ENCODE results near the gene SLC41A3. TPM values are rescaled to one million over a fixed set of nuclear protein-coding genes. Genes with fewer than 3 reads are reported as not detected.

SLC41A3 gene
- total RNA-seq, 2 donors from 2014 or later, result 44.7 to 49.0 TPM

- intact Hi-C loops (cut with DNase I), result no loop called here
- peak; percentile 67 for DNase-seq (ENCODE audit: low spot score)
Observed at GRCh38 chr3:126109146-126109879, 25.4 kb upstream of the SLC41A3 start.

DNA sequence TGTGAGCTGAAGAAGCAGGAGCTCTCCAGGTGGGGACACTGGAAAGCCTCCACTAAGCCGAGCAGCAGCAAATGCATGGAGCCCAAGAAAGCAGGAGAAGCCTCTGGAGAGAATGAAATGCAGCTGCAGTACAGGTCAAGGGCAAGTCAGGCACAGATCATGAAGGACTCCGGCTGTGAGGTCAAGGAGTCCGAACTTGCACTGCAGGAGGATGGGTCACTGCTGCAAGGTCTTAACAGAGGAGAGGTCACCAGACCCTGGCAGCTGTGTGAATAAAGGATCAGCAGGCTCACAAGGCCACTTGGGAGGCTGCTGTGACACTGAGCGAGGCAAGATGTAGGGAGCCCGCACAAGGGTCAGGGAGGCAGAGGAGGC, 24.7 kb upstream of the SLC41A3 start:
- no peak for DNase-seq (ENCODE audit: low spot score)
- intact Hi-C loops (cut with DNase I), result no loop called here

DNA sequence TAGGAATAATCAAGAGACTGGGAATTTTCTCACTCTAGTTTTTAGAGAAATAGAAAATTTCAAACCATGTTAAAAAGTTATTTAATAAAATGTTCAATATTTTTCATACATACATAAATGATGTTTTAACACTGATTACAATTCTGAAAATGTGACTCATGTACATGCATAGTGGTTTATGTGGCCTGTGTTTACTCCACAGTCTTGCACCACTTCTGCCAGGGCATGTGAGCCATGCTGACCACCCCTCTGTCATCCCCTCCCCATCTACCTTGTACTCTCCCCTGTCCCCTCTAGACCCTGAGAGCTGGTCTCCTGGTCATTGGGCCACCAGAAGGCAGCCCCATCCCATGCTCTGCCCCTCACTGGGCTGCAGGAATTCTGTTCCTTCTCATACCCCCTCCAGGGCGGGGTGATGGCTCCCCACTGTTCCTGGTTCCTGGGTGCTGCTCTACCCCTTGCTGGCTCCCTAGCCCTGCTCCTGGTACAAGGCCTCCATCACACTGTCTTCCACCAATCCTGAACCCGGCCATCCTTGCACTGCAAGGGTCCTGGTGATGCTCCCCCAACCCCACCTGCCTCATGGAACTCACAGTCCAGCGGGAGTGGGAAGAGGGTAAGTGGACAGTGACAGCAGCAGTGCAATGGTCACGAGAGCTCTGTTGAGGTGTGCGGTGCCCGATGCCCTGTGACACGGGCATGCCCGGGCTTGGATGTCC, 24.2 kb upstream of the SLC41A3 start:
- intact Hi-C loops (cut with DNase I), result no loop called here
- peak; percentile 72 for DNase-seq (ENCODE audit: low spot score)

DNA sequence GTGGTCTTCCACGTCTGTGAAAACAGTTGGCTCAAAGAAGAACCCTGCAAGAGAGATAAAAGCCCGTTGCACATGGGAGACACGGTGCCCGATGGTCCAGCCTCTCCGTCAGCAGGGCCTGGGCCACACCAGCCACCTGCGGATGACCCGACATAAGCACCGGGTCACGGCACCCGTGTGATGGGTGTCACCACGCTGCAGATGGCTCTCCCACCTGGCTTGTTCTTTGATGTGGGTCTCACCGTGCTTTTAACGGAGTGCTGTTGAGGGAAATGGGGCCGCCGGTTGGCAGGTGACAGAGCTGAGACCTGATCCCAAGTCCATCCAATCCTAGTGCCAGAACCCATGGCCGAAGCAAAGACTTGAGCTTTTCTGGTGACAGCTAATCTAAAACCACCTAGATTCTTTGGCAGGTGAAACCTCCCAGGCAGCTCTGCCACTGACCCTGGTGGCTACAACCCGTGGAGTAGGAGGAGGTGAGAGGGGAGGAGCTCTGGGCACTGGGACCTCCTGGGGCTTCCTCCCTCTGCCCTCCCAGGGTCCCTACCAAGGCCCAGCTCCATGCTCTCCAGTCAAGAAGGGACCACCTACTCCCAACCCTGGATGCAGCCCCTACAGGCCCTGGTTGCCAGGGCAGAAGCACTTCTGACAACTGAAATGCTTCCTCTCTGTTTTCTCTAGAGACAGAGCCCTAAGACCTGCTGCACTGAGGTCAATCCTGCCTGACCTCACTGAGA, 23.4 kb upstream of the SLC41A3 start:
- intact Hi-C loops (cut with DNase I), result no loop called here
- DNase-seq (ENCODE audit: low spot score), result peak; percentile 71

- peak; percentile 75 for DNase-seq (ENCODE audit: low spot score)
- intact Hi-C loops (cut with DNase I), result no loop called here
Observed at GRCh38 chr3:126106336-126107202, 22.6 kb upstream of the SLC41A3 start.

DNA sequence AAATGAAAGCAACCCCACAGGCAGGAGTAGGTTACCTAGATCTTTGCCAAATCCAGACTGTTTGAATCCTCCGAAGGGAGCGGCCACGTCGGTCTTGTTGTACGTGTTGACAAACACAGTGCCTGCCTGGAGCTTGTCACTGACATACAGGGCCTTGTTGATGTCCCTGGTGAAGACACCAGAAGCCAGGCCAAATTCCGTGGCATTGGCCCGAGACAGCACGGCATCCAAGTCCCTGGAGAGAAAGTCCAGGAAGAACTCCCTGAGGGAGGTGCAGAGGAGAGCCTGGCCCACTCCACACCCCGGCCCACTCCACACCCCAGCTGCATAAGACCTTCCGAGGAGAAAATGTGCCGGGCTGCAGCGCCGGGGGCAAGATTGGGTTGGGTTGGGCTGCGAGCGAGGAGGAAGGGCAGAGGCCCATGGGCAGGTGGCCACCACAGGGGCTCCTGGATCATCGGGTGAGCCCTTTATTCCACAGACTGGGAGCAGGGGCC, 21.8 kb upstream of the SLC41A3 start:
- DNase-seq (ENCODE audit: low spot score), result peak; percentile 79
- intact Hi-C loops (cut with DNase I), result no loop called here

DNA sequence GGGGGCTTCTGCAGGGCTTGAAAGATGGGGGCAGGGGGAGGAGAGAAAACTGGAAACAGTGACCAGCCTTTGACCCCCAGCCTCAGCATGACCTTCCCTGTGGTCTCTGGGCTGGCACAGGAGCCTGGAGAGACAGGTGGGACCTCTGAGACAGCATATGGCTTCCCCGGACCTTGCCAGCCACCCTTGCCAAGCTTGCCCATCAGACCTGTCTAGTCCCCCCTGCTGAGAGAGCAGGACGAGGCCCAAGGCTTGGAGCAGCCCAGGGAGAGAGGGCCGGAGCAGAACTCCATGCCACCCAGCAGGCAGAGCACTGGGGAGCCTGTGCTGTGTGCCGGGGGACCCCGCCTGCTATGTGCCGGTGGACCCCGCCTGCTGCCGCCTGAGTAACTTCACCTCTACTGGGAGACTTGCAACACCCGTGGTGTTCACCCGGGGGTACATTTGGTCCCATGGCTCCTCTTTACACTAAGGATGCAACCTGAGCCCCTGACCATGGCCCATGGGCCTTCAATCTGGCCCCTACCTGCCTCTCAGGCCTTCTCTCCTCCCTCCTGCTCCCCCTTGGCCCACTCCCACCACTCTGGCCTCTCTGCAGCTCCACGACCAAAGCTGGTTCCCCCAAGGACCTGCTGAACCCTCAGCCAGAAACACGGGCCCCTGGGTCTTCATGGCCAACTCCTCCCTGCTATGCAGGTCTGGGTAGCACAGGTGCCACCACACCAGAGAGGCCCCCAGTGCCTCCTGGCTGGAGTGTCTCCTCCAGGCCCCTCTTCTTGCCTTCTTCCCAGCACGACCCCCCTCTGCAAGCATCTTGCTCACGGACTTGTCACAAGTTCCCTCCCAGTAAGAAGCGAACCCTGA, 21.1 kb upstream of the SLC41A3 start:
- DNase-seq (ENCODE audit: low spot score), result peak; percentile 58
- intact Hi-C loops (cut with DNase I), result no loop called here

GRCh38 chr3:126104028-126104635, 20.2 kb upstream of the SLC41A3 start:
- intact Hi-C loops (cut with DNase I), result no loop called here
- DNase-seq (ENCODE audit: low spot score), result no peak

DNA sequence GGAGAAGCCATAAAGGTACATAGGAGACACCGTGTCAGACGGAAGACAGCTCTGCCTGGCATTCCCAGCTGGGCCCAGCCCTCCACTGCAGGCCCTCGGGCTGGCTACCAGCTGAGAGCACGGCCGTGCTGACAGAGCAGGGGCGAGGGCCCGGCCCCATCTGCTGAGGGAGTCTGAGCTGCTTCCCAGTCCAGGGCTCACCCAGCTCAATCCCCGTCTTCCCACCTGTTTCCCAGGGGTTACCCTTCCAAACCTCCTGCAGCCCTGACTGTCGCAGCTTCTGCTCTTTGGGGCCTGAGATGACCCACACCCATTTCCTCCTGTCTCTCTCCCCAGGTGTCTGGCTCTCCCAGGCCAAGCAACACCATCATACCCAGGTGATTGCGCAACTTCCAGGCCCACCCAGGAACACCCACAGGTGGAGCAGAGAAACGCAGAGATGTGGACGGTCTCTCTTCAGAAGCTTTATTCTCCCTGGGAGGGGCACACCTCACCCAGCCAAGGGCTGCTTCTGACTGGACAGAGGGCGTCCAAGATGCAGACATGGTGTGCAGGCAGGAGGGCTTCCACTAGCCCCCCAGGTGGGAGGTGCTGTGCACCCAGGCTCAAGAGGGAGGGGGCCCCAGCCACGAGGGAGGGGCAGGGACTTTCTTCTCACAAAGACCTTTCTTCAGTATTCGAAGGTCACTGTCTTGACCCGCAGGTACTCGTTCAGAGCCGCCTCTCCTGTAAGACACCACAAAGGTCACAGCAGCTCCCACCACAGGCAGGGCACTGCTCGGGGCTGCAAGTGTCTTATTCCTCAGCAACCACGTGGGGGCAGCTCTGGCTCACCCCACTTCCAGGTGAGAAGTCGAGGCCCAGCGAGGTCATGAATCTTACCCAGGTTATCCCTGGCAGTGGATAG, 19.4 kb upstream of the SLC41A3 start:
- DNase-seq (ENCODE audit: low spot score), result peak; percentile 64
- intact Hi-C loops (cut with DNase I), result no loop called here

- intact Hi-C loops (cut with DNase I), result no loop called here
- DNase-seq (ENCODE audit: low spot score), result peak; percentile 82
Observed at GRCh38 chr3:126102530-126102951, 18.6 kb upstream of the SLC41A3 start.

DNA sequence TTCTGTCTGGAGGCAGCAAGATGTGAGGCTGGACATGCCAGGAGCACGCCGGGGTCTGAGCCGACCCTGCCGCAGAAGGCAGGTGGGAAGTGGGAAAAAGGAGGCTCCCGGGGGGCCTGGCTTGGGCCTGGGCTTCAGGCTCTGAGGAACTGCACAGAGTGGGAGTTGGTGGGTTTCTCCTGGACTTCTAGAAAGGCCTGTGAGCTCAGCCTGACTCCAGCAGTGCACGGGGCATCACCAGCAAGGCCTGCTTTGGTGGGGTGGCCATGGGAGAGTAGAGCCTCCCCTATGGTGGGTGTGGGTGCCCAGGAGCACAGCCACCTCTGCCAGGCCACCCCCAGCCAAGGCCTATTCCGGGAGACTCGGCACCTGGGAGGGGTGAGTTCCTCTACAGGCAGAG, 18.1 kb upstream of the SLC41A3 start:
- peak; percentile 78 for DNase-seq (ENCODE audit: low spot score)
- intact Hi-C loops (cut with DNase I), result no loop called here

DNA sequence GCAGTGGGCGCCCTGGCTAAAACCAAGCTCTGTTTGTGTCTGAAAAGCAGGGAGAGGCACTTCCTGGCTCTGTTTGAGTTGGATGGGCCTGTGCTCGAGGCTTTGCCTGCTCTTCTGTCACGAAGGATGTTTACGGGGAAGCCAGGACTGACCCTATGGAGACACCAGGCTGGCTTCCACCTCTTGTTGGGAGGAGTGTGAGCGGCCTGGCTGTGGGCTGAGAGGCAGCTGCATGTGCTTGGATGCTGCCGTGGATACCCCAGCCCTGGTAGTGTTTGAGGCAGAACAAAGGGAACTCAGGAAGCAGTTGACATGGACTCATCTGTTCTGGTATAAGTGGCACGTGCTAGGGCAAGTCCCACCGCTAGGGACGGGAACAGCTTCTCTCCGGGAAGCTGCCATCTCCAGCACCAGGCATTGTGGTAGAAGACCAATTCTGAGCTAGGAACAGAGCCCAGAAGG, 17.6 kb upstream of the SLC41A3 start:
- intact Hi-C loops (cut with DNase I), result no loop called here
- peak; percentile 66 for DNase-seq (ENCODE audit: low spot score)

- intact Hi-C loops (cut with DNase I), result no loop called here
- peak; percentile 78 for DNase-seq (ENCODE audit: low spot score)
Observed at GRCh38 chr3:126100634-126101301, 16.8 kb upstream of the SLC41A3 start.

DNA sequence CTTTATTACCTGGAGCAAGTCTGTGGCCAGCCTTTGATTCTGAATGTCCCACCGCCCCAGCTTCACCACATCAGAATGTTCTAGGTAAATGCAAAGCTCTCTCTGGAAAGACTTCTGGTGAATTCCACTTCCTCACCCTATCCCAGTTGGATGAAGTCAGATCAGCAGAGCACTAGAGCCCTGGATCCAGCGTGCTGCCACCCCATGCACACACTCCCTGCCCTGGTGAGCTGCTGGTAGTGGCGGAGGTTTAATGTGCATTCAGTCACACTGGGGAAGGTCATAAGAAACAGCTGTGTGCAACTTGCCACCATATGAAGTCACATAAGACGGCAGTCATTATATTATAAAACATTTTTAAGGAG, 16.3 kb upstream of the SLC41A3 start:
- intact Hi-C loops (cut with DNase I), result no loop called here
- peak; percentile 24 for DNase-seq (ENCODE audit: low spot score)

- DNase-seq (ENCODE audit: low spot score), result no peak
- intact Hi-C loops (cut with DNase I), result no loop called here
Observed at GRCh38 chr3:126098391-126098858, 14.5 kb upstream of the SLC41A3 start.

- intact Hi-C loops (cut with DNase I), result no loop called here
- DNase-seq (ENCODE audit: low spot score), result no peak
Observed at GRCh38 chr3:126097801-126098200, 13.9 kb upstream of the SLC41A3 start.
